ENCODE data around the gene HMGCR.

DNA sequence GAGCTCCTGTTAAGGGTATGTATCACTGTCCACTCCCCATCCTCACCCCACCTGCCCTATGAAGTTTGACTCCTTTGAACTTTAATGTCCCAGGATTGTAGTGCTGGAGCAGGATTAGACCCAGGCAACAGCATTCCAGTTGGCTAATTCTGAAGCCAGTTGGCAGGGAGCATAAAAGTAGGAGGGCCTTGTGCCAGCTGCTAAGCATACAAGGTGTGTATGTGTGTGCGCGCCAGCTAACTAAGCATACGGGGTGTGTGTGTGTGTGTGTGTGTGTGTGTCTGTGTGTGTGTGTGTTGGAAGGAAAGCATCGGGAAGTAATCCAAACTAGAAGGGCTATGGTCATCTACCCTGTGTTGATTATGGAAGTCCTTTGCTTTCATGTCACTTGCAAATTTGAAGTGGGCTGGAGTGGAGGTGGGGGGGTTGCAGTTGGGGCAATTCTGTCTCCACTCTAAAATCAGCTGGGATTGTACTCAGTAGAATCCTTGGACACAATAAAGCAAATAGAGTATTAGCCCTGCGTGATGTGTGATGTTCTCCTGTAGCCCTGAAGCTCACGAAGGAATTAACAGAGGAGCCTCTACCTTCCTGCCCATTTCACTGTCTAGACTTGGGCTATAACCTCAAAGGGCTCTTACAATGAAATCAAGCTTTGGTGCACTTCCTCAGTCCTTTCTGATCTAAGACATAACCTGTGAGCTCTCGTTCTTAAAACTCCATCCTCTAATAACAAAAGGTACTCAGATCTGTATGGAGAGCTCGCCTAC lies 26.9 kb downstream of the HMGCR start:
- TF ChIP-seq, protein P1, sequence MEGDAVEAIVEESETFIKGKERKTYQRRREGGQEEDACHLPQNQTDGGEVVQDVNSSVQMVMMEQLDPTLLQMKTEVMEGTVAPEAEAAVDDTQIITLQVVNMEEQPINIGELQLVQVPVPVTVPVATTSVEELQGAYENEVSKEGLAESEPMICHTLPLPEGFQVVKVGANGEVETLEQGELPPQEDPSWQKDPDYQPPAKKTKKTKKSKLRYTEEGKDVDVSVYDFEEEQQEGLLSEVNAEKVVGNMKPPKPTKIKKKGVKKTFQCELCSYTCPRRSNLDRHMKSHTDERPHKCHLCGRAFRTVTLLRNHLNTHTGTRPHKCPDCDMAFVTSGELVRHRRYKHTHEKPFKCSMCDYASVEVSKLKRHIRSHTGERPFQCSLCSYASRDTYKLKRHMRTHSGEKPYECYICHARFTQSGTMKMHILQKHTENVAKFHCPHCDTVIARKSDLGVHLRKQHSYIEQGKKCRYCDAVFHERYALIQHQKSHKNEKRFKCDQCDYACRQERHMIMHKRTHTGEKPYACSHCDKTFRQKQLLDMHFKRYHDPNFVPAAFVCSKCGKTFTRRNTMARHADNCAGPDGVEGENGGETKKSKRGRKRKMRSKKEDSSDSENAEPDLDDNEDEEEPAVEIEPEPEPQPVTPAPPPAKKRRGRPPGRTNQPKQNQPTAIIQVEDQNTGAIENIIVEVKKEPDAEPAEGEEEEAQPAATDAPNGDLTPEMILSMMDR (IDR thresholded peaks at IDR 0.05; ENCODE audit: low read depth, low read length, missing input control) = no peak
- TF ChIP-seq YY1 (IDR thresholded peaks at IDR 0.05) (peak; percentile 52), TAF1 (conservative IDR thresholded peaks at IDR 0.05) (no peak), JUND (IDR thresholded peaks at IDR 0.05) (peak in 1 of 2 donors; percentile 26), SP1 (IDR thresholded peaks at IDR 0.05) (peak; percentile 55), HNF4A (conservative IDR thresholded peaks at IDR 0.05) (peak; percentile 64 to 75)
- TF ChIP-seq, protein P2, sequence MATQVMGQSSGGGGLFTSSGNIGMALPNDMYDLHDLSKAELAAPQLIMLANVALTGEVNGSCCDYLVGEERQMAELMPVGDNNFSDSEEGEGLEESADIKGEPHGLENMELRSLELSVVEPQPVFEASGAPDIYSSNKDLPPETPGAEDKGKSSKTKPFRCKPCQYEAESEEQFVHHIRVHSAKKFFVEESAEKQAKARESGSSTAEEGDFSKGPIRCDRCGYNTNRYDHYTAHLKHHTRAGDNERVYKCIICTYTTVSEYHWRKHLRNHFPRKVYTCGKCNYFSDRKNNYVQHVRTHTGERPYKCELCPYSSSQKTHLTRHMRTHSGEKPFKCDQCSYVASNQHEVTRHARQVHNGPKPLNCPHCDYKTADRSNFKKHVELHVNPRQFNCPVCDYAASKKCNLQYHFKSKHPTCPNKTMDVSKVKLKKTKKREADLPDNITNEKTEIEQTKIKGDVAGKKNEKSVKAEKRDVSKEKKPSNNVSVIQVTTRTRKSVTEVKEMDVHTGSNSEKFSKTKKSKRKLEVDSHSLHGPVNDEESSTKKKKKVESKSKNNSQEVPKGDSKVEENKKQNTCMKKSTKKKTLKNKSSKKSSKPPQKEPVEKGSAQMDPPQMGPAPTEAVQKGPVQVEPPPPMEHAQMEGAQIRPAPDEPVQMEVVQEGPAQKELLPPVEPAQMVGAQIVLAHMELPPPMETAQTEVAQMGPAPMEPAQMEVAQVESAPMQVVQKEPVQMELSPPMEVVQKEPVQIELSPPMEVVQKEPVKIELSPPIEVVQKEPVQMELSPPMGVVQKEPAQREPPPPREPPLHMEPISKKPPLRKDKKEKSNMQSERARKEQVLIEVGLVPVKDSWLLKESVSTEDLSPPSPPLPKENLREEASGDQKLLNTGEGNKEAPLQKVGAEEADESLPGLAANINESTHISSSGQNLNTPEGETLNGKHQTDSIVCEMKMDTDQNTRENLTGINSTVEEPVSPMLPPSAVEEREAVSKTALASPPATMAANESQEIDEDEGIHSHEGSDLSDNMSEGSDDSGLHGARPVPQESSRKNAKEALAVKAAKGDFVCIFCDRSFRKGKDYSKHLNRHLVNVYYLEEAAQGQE (IDR thresholded peaks at IDR 0.05) = peak; percentile 51
- TF ChIP-seq, protein P3, sequence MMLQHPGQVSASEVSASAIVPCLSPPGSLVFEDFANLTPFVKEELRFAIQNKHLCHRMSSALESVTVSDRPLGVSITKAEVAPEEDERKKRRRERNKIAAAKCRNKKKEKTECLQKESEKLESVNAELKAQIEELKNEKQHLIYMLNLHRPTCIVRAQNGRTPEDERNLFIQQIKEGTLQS (IDR thresholded peaks at IDR 0.05) = peak; percentile 15
- TF ChIP-seq, protein P4, sequence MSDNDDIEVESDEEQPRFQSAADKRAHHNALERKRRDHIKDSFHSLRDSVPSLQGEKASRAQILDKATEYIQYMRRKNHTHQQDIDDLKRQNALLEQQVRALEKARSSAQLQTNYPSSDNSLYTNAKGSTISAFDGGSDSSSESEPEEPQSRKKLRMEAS (IDR thresholded peaks at IDR 0.05) = peak; percentile 41
- TF ChIP-seq, protein P5, sequence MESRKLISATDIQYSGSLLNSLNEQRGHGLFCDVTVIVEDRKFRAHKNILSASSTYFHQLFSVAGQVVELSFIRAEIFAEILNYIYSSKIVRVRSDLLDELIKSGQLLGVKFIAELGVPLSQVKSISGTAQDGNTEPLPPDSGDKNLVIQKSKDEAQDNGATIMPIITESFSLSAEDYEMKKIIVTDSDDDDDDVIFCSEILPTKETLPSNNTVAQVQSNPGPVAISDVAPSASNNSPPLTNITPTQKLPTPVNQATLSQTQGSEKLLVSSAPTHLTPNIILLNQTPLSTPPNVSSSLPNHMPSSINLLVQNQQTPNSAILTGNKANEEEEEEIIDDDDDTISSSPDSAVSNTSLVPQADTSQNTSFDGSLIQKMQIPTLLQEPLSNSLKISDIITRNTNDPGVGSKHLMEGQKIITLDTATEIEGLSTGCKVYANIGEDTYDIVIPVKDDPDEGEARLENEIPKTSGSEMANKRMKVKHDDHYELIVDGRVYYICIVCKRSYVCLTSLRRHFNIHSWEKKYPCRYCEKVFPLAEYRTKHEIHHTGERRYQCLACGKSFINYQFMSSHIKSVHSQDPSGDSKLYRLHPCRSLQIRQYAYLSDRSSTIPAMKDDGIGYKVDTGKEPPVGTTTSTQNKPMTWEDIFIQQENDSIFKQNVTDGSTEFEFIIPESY (IDR thresholded peaks at IDR 0.05) = peak; percentile 50
